GM23248 (cell line): ENCODE measurements around the gene FBXO8. TPM values are rescaled to one million over a fixed set of nuclear protein-coding genes. Genes with fewer than 3 reads are reported as not detected.
A peak's percentile ranks its signal among the peaks of the same experiment; 100 is the strongest.

Source experiments
- DNase-seq: peaks from one replicate; pipeline ENCODE4 v3.0.0-alpha.2; 2015
- H2AFZ ChIP-seq: fragments of 200-600 bp; sonication (generic); 2 replicates; pipeline ENCODE4 v1.6.1; 2016; ENCODE audit warnings: antibody characterized with exemption
- H3F3A ChIP-seq: fragments of 200-600 bp; sonication (generic); 2 replicates; pipeline ENCODE4 v1.6.1; 2016; ENCODE audit warnings: mild to moderate bottlenecking, antibody characterized with exemption, mixed run types; ENCODE audit not compliant: insufficient read depth
- H3K27ac ChIP-seq: fragments of 200-600 bp; sonication (generic); 2 replicates; pipeline ENCODE4 v1.5.1; 2016; ENCODE audit warnings: mild to moderate bottlenecking
- H3K27me3 ChIP-seq: fragments of 200-600 bp; sonication (generic); replicated peaks from 2 replicates; pipeline ENCODE4 v1.6.1; 2016; ENCODE audit warnings: mild to moderate bottlenecking; ENCODE audit not compliant: insufficient read depth
- H3K36me3 ChIP-seq: fragments of 200-600 bp; sonication (generic); 2 replicates; pipeline ENCODE4 v1.6.1; 2016; ENCODE audit warnings: low read depth, mild to moderate bottlenecking
- H3K4me1 ChIP-seq: fragments of 200-600 bp; sonication (generic); 2 replicates; pipeline ENCODE4 v1.6.1; 2016; ENCODE audit warnings: mild to moderate bottlenecking; ENCODE audit not compliant: insufficient read depth
- H3K4me2 ChIP-seq: fragments of 200-600 bp; sonication (generic); one replicate; pipeline ENCODE4 v1.6.1; 2016; ENCODE audit warnings: mild to moderate bottlenecking; ENCODE audit not compliant: unreplicated experiment
- H3K4me3 ChIP-seq: fragments of 200-600 bp; sonication (generic); 2 replicates; pipeline ENCODE4 v1.5.1; 2016; ENCODE audit warnings: mild to moderate bottlenecking
- H3K79me2 ChIP-seq: fragments of 200-600 bp; sonication (generic); 2 replicates; pipeline ENCODE4 v1.6.1; 2016; ENCODE audit warnings: mild to moderate bottlenecking; ENCODE audit not compliant: insufficient read depth
- H3K9ac ChIP-seq: fragments of 200-600 bp; sonication (generic); 2 replicates; pipeline ENCODE4 v1.6.1; 2016; ENCODE audit warnings: mild to moderate bottlenecking
- H3K9me2 ChIP-seq: fragments of 200-600 bp; sonication (generic); 2 replicates; pipeline ENCODE4 v1.6.1; 2016; ENCODE audit warnings: mixed run types, mild to moderate bottlenecking, moderate library complexity; ENCODE audit not compliant: insufficient read depth
- H3K9me3 ChIP-seq: fragments of 200-600 bp; sonication (generic); one replicate; pipeline ENCODE4 v1.6.1; 2017; ENCODE audit warnings: low read depth
- H4K20me1 ChIP-seq: fragments of 200-600 bp; sonication (generic); 2 replicates; pipeline ENCODE4 v1.6.0; 2016; ENCODE audit not compliant: insufficient read depth
- EZH2 ChIP-seq: fragments of 200-600 bp; sonication (generic); IDR thresholded peaks from 2 replicates; pipeline ENCODE4 v1.6.1; 2018; ENCODE audit warnings: antibody characterized with exemption, mild to moderate bottlenecking; ENCODE audit not compliant: insufficient read depth, poor library complexity, severe bottlenecking
- EZH2phosphoT487 ChIP-seq: fragments of 200-600 bp; sonication (generic); IDR thresholded peaks from 2 replicates; pipeline ENCODE4 v1.6.1; 2018; ENCODE audit warnings: antibody characterized with exemption, moderate library complexity, mild to moderate bottlenecking, low read depth; ENCODE audit not compliant: insufficient read depth
- WGBS, 2 experiments: methylation state at CpG; one replicate each; pipeline ENCODE4 v1.1.6; 2015 to 2017; ENCODE audit warnings: low lambda C conversion rate in 2 of 2, low coverage in 1 of 2; ENCODE audit errors: missing lambda C conversion rate in 2 of 2; 5-methylcytosine and 5-hydroxymethylcytosine counted together
- in situ Hi-C: fragments of 300-500 bp; cut with MboI; formaldehyde crosslinking; loops from 2 replicates; pipeline ENCODE4 v1.15.0; 2020
- polyA plus RNA-seq: library from polyadenylated mRNA; unstranded; fragments of >200 nt; fragmentation: Nextera tagmentation; extraction: Ambion mirVana; gene quantifications from 2 replicates; pipeline ENCODE4 v1.2.1, GENCODE V29; 2016
- total RNA-seq: library from RNA; depleted of rRNA; stranded (reverse); fragments of >200 nt; shearing (Covaris generic); gene quantifications from 2 replicates; pipeline ENCODE4 v1.2.3, GENCODE V29; 2014

Gene FBXO8
- total and polyA plus RNA-seq, 2 experiments from 2014 or later, result 23.1 to 27.7 TPM

GRCh38 chr4:174215057-174215456 lies 68.4 kb downstream of the FBXO8 start:
- no peaks in the 10 kb centered on the region for H3K79me2 ChIP-seq
- H3K9me2 ChIP-seq, result no peaks in the 10 kb centered on the region
- no peak for TF ChIP-seq EZH2
- no peak for TF ChIP-seq EZH2phosphoT487
- no peak overlapping the region for H2AFZ ChIP-seq
- no peaks in the 10 kb centered on the region for H4K20me1 ChIP-seq
- H3K4me3 ChIP-seq, result no peak overlapping the region
- 0 out of 2 replicates have a peak, but pooled peaks cover 11% of the 10 kb centered on the region for H3F3A ChIP-seq
- no peak overlapping the region for H3K9ac ChIP-seq
- no peak overlapping the region for H3K4me2 ChIP-seq
- H3K36me3 ChIP-seq, result no peaks in the 10 kb centered on the region
- H3K9me3 ChIP-seq, result no peaks in the 10 kb centered on the region
- H3K27me3 ChIP-seq, result peaks cover 8% of the 10 kb centered on the region; the same call in 1 of the 2 replicates
- in situ Hi-C loops, result no loop called here
- no peak for DNase-seq
- H3K27ac ChIP-seq, result no peak overlapping the region
- H3K4me1 ChIP-seq, result peaks cover 14% of the 10 kb centered on the region; the same call in 1 of the 2 replicates
- 86 to 88% methylated on average over 5 of the region's 5 CpGs for WGBS, 2 experiments

DNA sequence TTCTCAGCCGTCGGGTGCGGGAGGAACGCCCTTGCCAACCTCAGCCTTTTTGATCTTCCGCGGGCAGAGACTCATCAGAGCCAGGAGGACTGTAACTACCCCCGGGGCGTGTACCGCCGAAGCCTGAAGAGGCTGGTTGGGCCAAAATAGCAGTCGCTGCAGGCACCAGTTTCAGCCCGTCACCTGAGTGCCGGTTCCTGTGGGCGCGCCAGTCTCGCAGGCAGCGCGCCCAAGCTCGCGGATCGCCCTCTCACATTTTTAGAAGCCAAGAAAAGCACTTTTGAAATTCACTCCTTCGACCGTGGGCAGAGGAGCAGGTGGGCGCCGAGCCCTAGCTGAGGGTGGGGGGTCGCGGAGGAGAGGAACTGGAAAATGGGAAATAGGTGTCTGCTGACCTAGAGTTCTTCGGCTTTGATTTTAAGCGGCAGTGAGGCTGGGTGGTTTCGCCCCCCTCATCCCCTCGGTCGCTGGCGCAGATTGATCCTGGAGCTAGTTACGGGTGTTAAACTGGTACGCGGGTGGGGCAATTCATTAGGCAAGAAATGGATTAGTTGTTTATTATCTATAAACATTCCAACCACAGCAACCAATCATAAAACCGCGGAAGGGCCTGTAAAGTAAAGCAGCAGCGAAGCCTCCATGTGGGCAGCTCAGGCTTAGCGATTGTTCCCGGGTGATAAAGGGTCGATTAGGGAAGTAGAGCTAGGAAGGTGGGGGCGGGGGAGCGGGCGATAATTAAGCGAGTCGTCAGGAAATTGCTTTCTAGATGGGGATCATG lies 69.2 kb downstream of the FBXO8 start:
- H4K20me1 ChIP-seq, result no peaks in the 10 kb centered on the region
- in situ Hi-C loops, result no loop called here

DNA sequence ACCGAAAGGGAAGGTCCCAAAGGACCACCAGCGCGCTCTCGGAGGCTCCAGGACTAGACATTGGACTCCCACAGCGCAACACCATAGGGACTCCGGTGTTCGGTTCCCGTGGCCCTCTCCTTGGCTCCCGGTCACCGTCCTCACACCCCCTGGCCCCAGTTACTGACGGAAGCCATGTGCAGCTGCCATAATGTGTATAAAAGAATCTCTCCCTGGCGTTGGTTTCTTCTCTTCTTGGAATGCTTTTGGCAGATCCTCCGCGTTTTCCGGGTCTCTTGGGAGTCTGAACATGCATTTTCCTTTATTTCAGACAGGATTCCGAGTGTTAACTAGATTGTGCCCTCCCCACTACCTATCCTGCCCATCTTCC lies 69.8 kb downstream of the FBXO8 start:
- in situ Hi-C loops, result no loop called here
- no peaks in the 10 kb centered on the region for H3K9me3 ChIP-seq
- no peaks in the 10 kb centered on the region for H3K9me2 ChIP-seq
- peak overlapping the region; percentile 73 for H3K4me2 ChIP-seq
- 0 out of 2 replicates have a peak, but pooled peaks cover 11% of the 10 kb centered on the region for H3F3A ChIP-seq
- no peaks in the 10 kb centered on the region for H3K36me3 ChIP-seq
- 26 to 30% methylated on average over 16 of the region's 16 CpGs for WGBS, 2 experiments
- peaks cover 8% of the 10 kb centered on the region; the same call in 1 of the 2 replicates for H3K27me3 ChIP-seq
- H3K27ac ChIP-seq, result no peak overlapping the region
- H2AFZ ChIP-seq, result peak overlapping the region; percentile 85
- peaks cover 22% of the 10 kb centered on the region for H3K4me1 ChIP-seq
- H3K79me2 ChIP-seq, result no peaks in the 10 kb centered on the region
- no peak for DNase-seq
- H4K20me1 ChIP-seq, result no peaks in the 10 kb centered on the region
- no peak for TF ChIP-seq EZH2
- TF ChIP-seq EZH2phosphoT487, result no peak
- no peak overlapping the region for H3K9ac ChIP-seq
- peak overlapping the region; percentile 63 for H3K4me3 ChIP-seq

More for the DNA sequence above, 69.2 kb downstream of the FBXO8 start:
- WGBS, 2 experiments, result 25 to 29% methylated on average over 47 of the region's 47 CpGs
- H3K4me2 ChIP-seq, result peak overlapping the region; percentile 73
- no peaks in the 10 kb centered on the region for H3K79me2 ChIP-seq
- H3K27ac ChIP-seq, result no peak overlapping the region
- no peaks in the 10 kb centered on the region for H3K9me2 ChIP-seq
- H3F3A ChIP-seq, result 0 out of 2 replicates have a peak, but pooled peaks cover 11% of the 10 kb centered on the region
- H3K27me3 ChIP-seq, result peaks cover 8% of the 10 kb centered on the region; the same call in 1 of the 2 replicates
- peak overlapping the region; percentile 63 for H3K4me3 ChIP-seq
- no peaks in the 10 kb centered on the region for H3K36me3 ChIP-seq
- peak overlapping the region; percentile 85 for H2AFZ ChIP-seq
- no peak overlapping the region for H3K9ac ChIP-seq
- H3K4me1 ChIP-seq, result peaks cover 19% of the 10 kb centered on the region
- no peaks in the 10 kb centered on the region for H3K9me3 ChIP-seq
- TF ChIP-seq EZH2phosphoT487, result no peak
- no peak for TF ChIP-seq EZH2
- peak; percentile 39 for DNase-seq

- Histone ChIP-seq H3K9me3 (no peaks in the 10 kb centered on the region), H2AFZ (no peak overlapping the region), H3K27me3 (peaks cover 8% of the 10 kb centered on the region; the same call in 1 of the 2 replicates), H3K9me2 (no peaks in the 10 kb centered on the region), H3K36me3 (no peaks in the 10 kb centered on the region), H3K4me2 (no peak overlapping the region), H4K20me1 (no peaks in the 10 kb centered on the region), H3K4me1 (peaks cover 22% of the 10 kb centered on the region), H3K4me3 (no peak overlapping the region), H3F3A (0 out of 2 replicates have a peak, but pooled peaks cover 11% of the 10 kb centered on the region), H3K9ac (no peak overlapping the region), H3K79me2 (no peaks in the 10 kb centered on the region), H3K27ac (no peak overlapping the region)
- 78 to 86% methylated on average over 5 of the region's 5 CpGs for WGBS, 2 experiments
- DNase-seq, result no peak
- TF ChIP-seq EZH2phosphoT487, result no peak
- TF ChIP-seq EZH2, result no peak
- in situ Hi-C loops, result no loop called here
These were observed 71.4 kb downstream of the FBXO8 start for GRCh38 chr4:174212061-174212460.
